ENCODE measurements around the gene RPL12.

The RPL12 gene

DNA sequence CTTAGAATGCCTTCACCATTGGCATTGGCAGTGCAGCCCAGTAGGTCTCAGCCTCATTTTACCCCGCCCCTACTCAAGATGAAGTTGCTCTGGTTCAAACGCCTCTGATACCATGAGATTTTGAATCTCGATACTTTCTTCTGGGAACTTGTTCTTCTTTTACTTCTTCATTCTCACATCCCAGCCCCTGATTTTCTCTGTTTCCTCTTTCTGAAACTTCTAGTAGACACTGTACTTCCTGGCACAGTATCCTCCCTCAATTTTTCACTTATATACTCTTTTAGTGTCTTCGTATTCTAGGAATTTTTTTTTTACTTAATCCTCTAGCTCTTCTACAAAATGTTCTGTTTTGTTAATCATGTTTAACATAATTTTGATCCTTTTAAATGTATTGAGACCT, 40.1 kb downstream of the RPL12 start:
- TF ChIP-seq, protein P1, sequence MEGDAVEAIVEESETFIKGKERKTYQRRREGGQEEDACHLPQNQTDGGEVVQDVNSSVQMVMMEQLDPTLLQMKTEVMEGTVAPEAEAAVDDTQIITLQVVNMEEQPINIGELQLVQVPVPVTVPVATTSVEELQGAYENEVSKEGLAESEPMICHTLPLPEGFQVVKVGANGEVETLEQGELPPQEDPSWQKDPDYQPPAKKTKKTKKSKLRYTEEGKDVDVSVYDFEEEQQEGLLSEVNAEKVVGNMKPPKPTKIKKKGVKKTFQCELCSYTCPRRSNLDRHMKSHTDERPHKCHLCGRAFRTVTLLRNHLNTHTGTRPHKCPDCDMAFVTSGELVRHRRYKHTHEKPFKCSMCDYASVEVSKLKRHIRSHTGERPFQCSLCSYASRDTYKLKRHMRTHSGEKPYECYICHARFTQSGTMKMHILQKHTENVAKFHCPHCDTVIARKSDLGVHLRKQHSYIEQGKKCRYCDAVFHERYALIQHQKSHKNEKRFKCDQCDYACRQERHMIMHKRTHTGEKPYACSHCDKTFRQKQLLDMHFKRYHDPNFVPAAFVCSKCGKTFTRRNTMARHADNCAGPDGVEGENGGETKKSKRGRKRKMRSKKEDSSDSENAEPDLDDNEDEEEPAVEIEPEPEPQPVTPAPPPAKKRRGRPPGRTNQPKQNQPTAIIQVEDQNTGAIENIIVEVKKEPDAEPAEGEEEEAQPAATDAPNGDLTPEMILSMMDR (IDR thresholded peaks at IDR 0.05; ENCODE audit: control insufficient read depth, extremely low read depth, insufficient read depth): no peak
- no peak overlapping the region for H3K4me3 ChIP-seq (ENCODE audit: low read depth, low read length)
- DNase-seq (ENCODE audit: low read depth): no peak

DNA sequence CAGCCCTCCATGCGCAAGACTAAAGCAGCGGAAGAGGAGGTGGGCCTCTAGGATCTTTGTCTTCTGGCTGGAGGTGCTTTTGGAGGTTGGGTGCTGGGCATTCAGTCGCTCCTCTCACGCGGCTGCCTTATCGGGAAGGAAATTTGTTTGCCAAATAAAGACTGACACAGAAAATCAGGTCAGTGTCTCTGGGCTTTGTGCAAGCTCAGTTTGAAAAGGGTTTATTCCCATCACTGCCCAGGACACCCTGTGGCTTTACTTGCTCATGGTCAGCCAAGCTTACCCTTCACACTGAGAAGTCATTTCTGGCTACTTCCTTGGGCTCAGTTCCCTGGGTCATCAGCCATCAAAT, 43.7 kb downstream of the RPL12 start:
- peak; percentile 86 for DNase-seq (ENCODE audit: low read depth)
- peak overlapping the region; percentile 30; the same call in 1 of the 2 replicates for H3K4me3 ChIP-seq (ENCODE audit: low read depth, low read length)
- TF ChIP-seq, protein P1 (IDR thresholded peaks at IDR 0.05; ENCODE audit: control insufficient read depth, extremely low read depth, insufficient read depth): no peak

DNA sequence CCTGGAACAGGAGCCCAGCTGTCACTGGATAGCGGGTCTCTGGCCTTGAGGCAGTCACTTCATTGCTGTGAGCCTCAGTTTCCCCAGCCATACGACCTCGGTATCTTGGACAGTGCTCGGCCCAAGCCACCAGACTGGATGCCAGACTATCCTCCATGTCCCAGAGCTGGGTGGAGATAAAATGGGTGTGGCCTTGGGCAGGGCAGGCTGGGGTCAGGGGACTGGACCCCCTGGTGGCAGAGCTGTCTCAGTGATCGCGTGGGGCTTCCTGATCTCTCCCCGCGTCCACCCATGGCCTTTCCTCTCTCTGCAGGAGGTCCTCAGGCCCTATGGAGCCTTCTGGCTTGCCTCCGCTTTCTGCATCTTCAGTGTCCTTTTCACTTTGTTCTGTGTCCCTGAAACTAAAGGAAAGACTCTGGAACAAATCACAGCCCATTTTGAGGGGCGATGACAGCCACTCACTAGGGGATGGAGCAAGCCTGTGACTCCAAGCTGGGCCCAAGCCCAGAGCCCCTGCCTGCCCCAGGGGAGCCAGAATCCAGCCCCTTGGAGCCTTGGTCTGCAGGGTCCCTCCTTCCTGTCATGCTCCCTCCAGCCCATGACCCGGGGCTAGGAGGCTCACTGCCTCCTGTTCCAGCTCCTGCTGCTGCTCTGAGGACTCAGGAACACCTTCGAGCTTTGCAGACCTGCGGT, 44.3 kb downstream of the RPL12 start:
- TF ChIP-seq, protein P1 (IDR thresholded peaks at IDR 0.05; ENCODE audit: control insufficient read depth, extremely low read depth, insufficient read depth): no peak
- H3K4me3 ChIP-seq (ENCODE audit: low read depth, low read length): peak overlapping the region; percentile 30; the same call in 1 of the 2 replicates
- DNase-seq (ENCODE audit: low read depth): no peak

DNA sequence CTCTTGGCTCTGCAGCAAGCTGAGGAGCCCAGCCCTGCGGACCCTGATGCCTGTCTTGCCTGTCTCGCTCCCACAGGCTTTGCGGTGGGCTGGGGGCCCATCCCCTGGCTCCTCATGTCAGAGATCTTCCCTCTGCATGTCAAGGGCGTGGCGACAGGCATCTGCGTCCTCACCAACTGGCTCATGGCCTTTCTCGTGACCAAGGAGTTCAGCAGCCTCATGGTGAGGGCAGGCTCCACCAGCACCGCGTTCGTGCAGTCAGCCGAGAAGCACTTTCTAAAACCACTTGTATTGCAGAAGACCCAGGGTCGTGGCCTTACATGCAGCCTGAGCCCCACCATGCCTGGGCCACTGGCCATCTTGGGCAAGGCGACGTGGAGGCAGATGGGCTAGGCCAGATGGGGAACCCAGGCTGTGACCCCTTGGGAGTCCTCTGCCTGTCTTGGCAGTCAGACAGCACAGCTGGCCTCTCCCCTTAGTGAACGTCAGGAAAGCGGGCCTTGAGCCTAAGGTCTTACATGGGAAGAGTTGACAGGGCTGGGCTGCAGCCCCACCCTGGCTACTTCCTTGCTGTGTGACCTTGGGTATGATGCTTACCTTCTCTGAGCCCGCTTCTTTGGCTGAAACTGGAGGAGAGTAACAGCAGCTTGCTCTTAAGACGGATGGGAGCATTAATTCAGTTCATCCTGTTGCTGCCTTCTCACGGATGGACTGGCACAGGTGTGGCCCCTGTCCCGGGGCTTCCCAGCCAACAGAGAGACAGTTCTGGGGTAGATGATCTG, 45.7 kb downstream of the RPL12 start:
- TF ChIP-seq, protein P1 (IDR thresholded peaks at IDR 0.05; ENCODE audit: control insufficient read depth, extremely low read depth, insufficient read depth): no peak
- H3K4me3 ChIP-seq (ENCODE audit: low read depth, low read length): no peak overlapping the region
- DNase-seq (ENCODE audit: low read depth): no peak

GRCh38 chr9:127404631-127405030, 46.6 kb downstream of the RPL12 start:
- no peak overlapping the region for H3K4me3 ChIP-seq (ENCODE audit: low read depth, low read length)
- DNase-seq (ENCODE audit: low read depth): no peak
- TF ChIP-seq, protein P1 (IDR thresholded peaks at IDR 0.05; ENCODE audit: control insufficient read depth, extremely low read depth, insufficient read depth): no peak

DNA sequence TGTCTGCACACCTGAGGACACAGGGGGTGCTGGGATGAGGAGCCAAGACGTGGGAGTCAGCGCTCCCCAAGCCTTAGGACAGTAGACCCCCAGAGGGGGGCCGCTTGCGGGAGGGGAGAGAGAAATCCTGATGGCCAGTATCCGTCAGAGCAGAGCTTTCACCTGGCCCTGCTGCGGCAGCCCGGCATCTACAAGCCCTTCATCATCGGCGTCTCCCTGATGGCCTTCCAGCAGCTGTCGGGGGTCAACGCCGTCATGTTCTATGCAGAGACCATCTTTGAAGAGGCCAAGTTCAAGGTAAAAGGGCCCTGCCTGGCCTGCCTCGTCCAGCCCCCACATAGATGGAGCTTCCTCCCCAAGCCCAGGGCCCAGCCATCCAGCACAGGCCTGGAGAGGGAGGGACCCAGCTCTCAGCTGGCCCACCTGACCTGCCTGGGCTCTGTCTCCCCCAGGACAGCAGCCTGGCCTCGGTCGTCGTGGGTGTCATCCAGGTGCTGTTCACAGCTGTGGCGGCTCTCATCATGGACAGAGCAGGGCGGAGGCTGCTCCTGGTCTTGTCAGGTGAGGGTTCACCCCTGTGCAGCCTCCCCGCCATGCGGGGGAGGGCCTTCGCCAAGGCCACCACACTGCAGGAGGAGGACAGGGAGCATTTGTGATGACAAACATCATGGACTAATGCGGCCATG, 47.6 kb downstream of the RPL12 start:
- no peak for DNase-seq (ENCODE audit: low read depth)
- no peak overlapping the region for H3K4me3 ChIP-seq (ENCODE audit: low read depth, low read length)
- TF ChIP-seq, protein P1 (IDR thresholded peaks at IDR 0.05; ENCODE audit: control insufficient read depth, extremely low read depth, insufficient read depth): no peak
